ENCODE measurements around the gene OBSL1. TPM values are rescaled to one million over a fixed set of nuclear protein-coding genes. Genes with fewer than 3 reads are reported as not detected.

OBSL1 gene
- polyA plus RNA-seq, 4 donors = 4.5 to 97.4 (median 15.4) TPM

- H3K36me3 ChIP-seq (ENCODE audit: control insufficient read depth in 3 of 3, insufficient read depth in 2 of 3, low read depth in 1 of 3, low read length in 3 of 3) = peaks cover 4 to 57% (median 9%) of the 10 kb centered on the region in 3 donors
- H3K9me3 ChIP-seq (ENCODE audit: control insufficient read depth in 2 of 2, insufficient read depth in 1 of 2, low read depth in 1 of 2, low read length in 1 of 2) = no peaks in the 10 kb centered on the region
- H3K4me3 ChIP-seq (ENCODE audit: low read depth in 1 of 3, low read length in 3 of 3) = no peak overlapping the region
- WGBS, 3 donors = 94 to 99% (median 95%) methylated on average over 14 of the region's 14 CpGs
- H3K4me1 ChIP-seq (ENCODE audit: control insufficient read depth in 3 of 3, insufficient read depth in 2 of 3, low read depth in 1 of 3, low read length in 2 of 3) = peaks cover 4 to 41% (median 7%) of the 10 kb centered on the region in 3 donors
- DNase-seq = no peak
- H3K27ac ChIP-seq (ENCODE audit: low read depth in 1 of 3, low read length in 2 of 3) = peak overlapping the region in 1 of 3 donors; percentile 46
- no peak for FAIRE-seq
- peaks cover 0 to 15% (median 0%) of the 10 kb centered on the region in 3 donors for H3K27me3 ChIP-seq (ENCODE audit: control insufficient read depth in 3 of 3, insufficient read depth in 3 of 3, low read length in 3 of 3)
Observed at GRCh38 chr2:219501849-219502248, 69.5 kb downstream of the OBSL1 start.

Other genes with a start within 250 kb of the OBSL1 start
- gene RESP18, start 238.8 kb downstream of the OBSL1 start, polyA plus RNA-seq = under 1 TPM in 2 of 4 donors, not detected in 2; 0.16 to 0.28 TPM
- gene DNPEP, start 183.6 kb downstream of the OBSL1 start, polyA plus RNA-seq = 100 to 1,000 TPM in 3 of 4 donors, 10 to 100 TPM in 1; 98.2 to 200 (median 165) TPM
- 100 to 1,000 TPM in 1 of 4 donors, 10 to 100 TPM in 3; 24.6 to 178 (median 67.4) TPM for gene DES, start 153.2 kb downstream of the OBSL1 start, polyA plus RNA-seq
- 10 to 100 TPM in 1 of 4 donors, 1 to 10 TPM in 2, under 1 TPM in 1; 0.45 to 15.7 (median 5.3) TPM for gene SPEG, start 136.7 kb downstream of the OBSL1 start, polyA plus RNA-seq
- 10 to 100 TPM; 52.6 to 63.5 (median 61.3) TPM for gene GMPPA, start 72.6 kb downstream of the OBSL1 start, polyA plus RNA-seq
- under 1 TPM in 2 of 4 donors, not detected in 2; 0.04 to 0.10 TPM for gene ASIC4, start 57.1 kb downstream of the OBSL1 start, polyA plus RNA-seq
- 10 to 100 TPM in 3 of 4 donors, 1 to 10 TPM in 1; 8.7 to 96.1 (median 50.4) TPM for gene CHPF, start 27.7 kb downstream of the OBSL1 start, polyA plus RNA-seq
- gene TMEM198, start 27.5 kb downstream of the OBSL1 start, polyA plus RNA-seq = 10 to 100 TPM in 2 of 4 donors, 1 to 10 TPM in 2; 1.8 to 23.5 (median 14.8) TPM
- gene INHA, start 771 bp upstream of the OBSL1 start, polyA plus RNA-seq = under 1 TPM in 2 of 4 donors, not detected in 2; 0.18 to 0.78 TPM
- gene STK11IP, start 26.3 kb upstream of the OBSL1 start, polyA plus RNA-seq = 10 to 100 TPM; 20.4 to 38.9 (median 23.2) TPM
- gene SLC4A3, start 56.1 kb upstream of the OBSL1 start, polyA plus RNA-seq = 1 to 10 TPM in 3 of 4 donors, not detected in 1; 1.0 to 2.2 (median 1.1) TPM

All from small intestine (tissue), 7 donors.